ENCODE data around the gene DYNAP.

DNA sequence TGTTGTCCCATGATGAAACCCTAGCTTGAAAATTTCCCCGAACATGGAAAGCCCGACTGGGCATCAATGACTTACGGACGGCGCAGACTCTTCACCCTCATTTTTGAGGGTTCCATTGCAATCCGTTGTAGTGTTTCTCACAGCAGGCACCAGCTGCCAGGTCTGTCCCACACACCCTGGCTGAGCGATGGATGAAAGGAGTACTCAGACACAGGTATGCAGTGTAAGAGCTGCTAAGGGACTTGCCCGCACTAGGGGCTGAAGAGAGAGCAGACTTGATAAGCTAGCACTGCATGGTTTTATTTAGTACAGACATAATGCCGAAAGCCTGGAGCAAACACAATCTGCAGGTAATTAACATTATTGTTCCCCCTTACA, 15.8 kb downstream of the DYNAP start:
- TF ChIP-seq GATA2 (IDR thresholded peaks at IDR 0.05; ENCODE audit: low read depth, low read length) (no peak), GATA3 (IDR thresholded peaks at IDR 0.05; ENCODE audit: low read depth, low read length) (no peak)

Measured in SH-SY5Y (cell line).